GM23338 (cell line): Measurements from ENCODE around the gene FRAT2. TPM values are rescaled to one million over a fixed set of nuclear protein-coding genes. Genes with fewer than 3 reads are reported as not detected.

Experiments used
- ATAC-seq: fragments of 200-7000 bp; cut with Tn5 transposase; 3 replicates; pipeline ENCODE4 v1.9.1; 2020
- DNase-seq: peaks from one replicate; pipeline ENCODE4 v3.0.0-alpha.2; 2015; ENCODE audit warnings: low spot score
- H2AFZ ChIP-seq: fragments of 200-600 bp; sonication (generic); 2 replicates; pipeline ENCODE4 v1.8.0; 2016; ENCODE audit warnings: antibody characterized with exemption, mild to moderate bottlenecking, moderate library complexity
- H3F3A ChIP-seq: fragments of 200-600 bp; sonication (generic); replicated peaks from 2 replicates; pipeline ENCODE4 v1.8.0; 2017; ENCODE audit warnings: antibody characterized with exemption, mixed run types, low read depth
- H3K27ac ChIP-seq: fragments of 200-600 bp; sonication (generic); 2 replicates; pipeline ENCODE4 v1.6.1; 2016; ENCODE audit warnings: low read depth
- H3K27me3 ChIP-seq: fragments of 200-600 bp; sonication (generic); 2 replicates; pipeline ENCODE4 v1.8.0; 2016; ENCODE audit warnings: mild to moderate bottlenecking, mixed run types, moderate library complexity; ENCODE audit not compliant: insufficient read depth
- H3K36me3 ChIP-seq: fragments of 200-600 bp; sonication (generic); 2 replicates; pipeline ENCODE4 v1.8.0; 2016; ENCODE audit warnings: mild to moderate bottlenecking; ENCODE audit not compliant: insufficient read depth
- H3K4me1 ChIP-seq: fragments of 200-600 bp; sonication (generic); 2 replicates; pipeline ENCODE4 v1.8.0; 2016; ENCODE audit warnings: mild to moderate bottlenecking, moderate library complexity; ENCODE audit not compliant: insufficient read depth
- H3K4me2 ChIP-seq: fragments of 200-600 bp; sonication (generic); 2 replicates; pipeline ENCODE4 v1.7.1; 2017; ENCODE audit warnings: mixed run types
- H3K4me3 ChIP-seq: fragments of 200-600 bp; sonication (generic); 2 replicates; pipeline ENCODE4 v1.6.1; 2016; ENCODE audit warnings: mixed run types
- H3K79me2 ChIP-seq: fragments of 200-600 bp; sonication (generic); replicated peaks from 2 replicates; pipeline ENCODE4 v1.8.0; 2017; ENCODE audit warnings: mild to moderate bottlenecking; ENCODE audit not compliant: insufficient read depth
- H3K9me2 ChIP-seq: fragments of 200-600 bp; sonication (generic); 2 replicates; pipeline ENCODE4 v1.8.0; 2017; ENCODE audit not compliant: insufficient read depth
- H4K20me1 ChIP-seq: fragments of 200-600 bp; sonication (generic); replicated peaks from 2 replicates; pipeline ENCODE4 v1.8.0; 2017; ENCODE audit warnings: mild to moderate bottlenecking; ENCODE audit not compliant: insufficient read depth
- H3K27ac Mint-ChIP-seq: 2 replicates; pipeline ENCODE4 v1.8.0; 2020; ENCODE audit warnings: inconsistent platforms, mild to moderate bottlenecking, moderate library complexity, mixed read lengths
- H3K27me3 Mint-ChIP-seq: 3 replicates; pipeline ENCODE4 v1.8.0; 2022; ENCODE audit warnings: low read depth, mild to moderate bottlenecking, moderate library complexity, mixed read lengths, inconsistent platforms; ENCODE audit not compliant: insufficient read depth, poor library complexity
- H3K36me3 Mint-ChIP-seq: 3 replicates; pipeline ENCODE4 v1.8.0; 2021; ENCODE audit warnings: low read depth, mild to moderate bottlenecking, inconsistent platforms, moderate library complexity, mixed read lengths
- H3K4me1 Mint-ChIP-seq: 3 replicates; pipeline ENCODE4 v1.8.0; 2020; ENCODE audit warnings: mild to moderate bottlenecking, inconsistent platforms, mixed read lengths
- H3K4me3 Mint-ChIP-seq: 3 replicates; pipeline ENCODE4 v1.8.0; 2021; ENCODE audit warnings: moderate library complexity, mild to moderate bottlenecking, inconsistent platforms, mixed read lengths
- H3K9me3 Mint-ChIP-seq: 3 replicates; pipeline ENCODE4 v1.8.0; 2020; ENCODE audit warnings: moderate library complexity, mild to moderate bottlenecking, inconsistent platforms, mixed read lengths
- EZH2phosphoT487 ChIP-seq: fragments of 200-600 bp; sonication (generic); IDR thresholded peaks from one replicate; pipeline ENCODE4 v1.8.1; 2018; ENCODE audit warnings: antibody characterized with exemption; ENCODE audit not compliant: unreplicated experiment
- JUNB ChIP-seq: IDR thresholded peaks from one replicate; pipeline ENCODE4 v1.6.1; 2016; ENCODE audit warnings: antibody characterized with exemption; ENCODE audit not compliant: unreplicated experiment
- NANOG ChIP-seq: IDR thresholded peaks from 2 replicates; pipeline ENCODE4 v1.6.1; 2016; ENCODE audit warnings: antibody characterized with exemption, borderline replicate concordance
- STAT1 ChIP-seq: IDR thresholded peaks from one replicate; pipeline ENCODE4 v1.6.1; 2016; ENCODE audit warnings: antibody characterized with exemption; ENCODE audit not compliant: unreplicated experiment
- ZNF114 ChIP-seq: fragments of 250-450 bp; sonication (Bioruptor Pico); IDR thresholded peaks from 2 replicates; pipeline ENCODE4 v1.5.0; 2020; ENCODE audit warnings: mild to moderate bottlenecking, moderate library complexity
- polyA plus RNA-seq: library from polyadenylated mRNA; unstranded; fragments of >200 nt; fragmentation: Nextera tagmentation; extraction: Ambion mirVana; gene quantifications from 2 replicates; pipeline ENCODE4 v1.2.1, GENCODE V29; 2016
- total RNA-seq: library from RNA; depleted of rRNA; stranded (reverse); fragments of >200 nt; shearing (Covaris generic); gene quantifications from 2 replicates; pipeline ENCODE4 v1.2.3, GENCODE V29; 2014
- TF ChIP-seq, protein P1 (sequence below), 2 experiments: fragments of 200-600 bp in 1 of 2; sonication (generic) in 1 of 2; conservative IDR thresholded peaks; 2 replicates each; pipeline versions ENCODE4 v1.5.1 to v1.6.1; 2016 to 2017; ENCODE audit warnings: antibody characterized with exemption in 2 of 2, low read depth in 2 of 2, mild to moderate bottlenecking in 2 of 2, moderate library complexity in 1 of 2
- TF ChIP-seq, protein P2 (sequence below): fragments of 250-450 bp; sonication (Bioruptor Pico); IDR thresholded peaks from 2 replicates; pipeline ENCODE4 v1.5.0; 2020; ENCODE audit warnings: mild to moderate bottlenecking, moderate library complexity
- TF ChIP-seq, protein P3 (sequence below): IDR thresholded peaks from one replicate; pipeline ENCODE4 v1.6.1; 2018; ENCODE audit warnings: antibody characterized with exemption; ENCODE audit not compliant: unreplicated experiment

Gene FRAT2
- total and polyA plus RNA-seq, 2 experiments from 2014 or later: 24.5 to 109 TPM

DNA sequence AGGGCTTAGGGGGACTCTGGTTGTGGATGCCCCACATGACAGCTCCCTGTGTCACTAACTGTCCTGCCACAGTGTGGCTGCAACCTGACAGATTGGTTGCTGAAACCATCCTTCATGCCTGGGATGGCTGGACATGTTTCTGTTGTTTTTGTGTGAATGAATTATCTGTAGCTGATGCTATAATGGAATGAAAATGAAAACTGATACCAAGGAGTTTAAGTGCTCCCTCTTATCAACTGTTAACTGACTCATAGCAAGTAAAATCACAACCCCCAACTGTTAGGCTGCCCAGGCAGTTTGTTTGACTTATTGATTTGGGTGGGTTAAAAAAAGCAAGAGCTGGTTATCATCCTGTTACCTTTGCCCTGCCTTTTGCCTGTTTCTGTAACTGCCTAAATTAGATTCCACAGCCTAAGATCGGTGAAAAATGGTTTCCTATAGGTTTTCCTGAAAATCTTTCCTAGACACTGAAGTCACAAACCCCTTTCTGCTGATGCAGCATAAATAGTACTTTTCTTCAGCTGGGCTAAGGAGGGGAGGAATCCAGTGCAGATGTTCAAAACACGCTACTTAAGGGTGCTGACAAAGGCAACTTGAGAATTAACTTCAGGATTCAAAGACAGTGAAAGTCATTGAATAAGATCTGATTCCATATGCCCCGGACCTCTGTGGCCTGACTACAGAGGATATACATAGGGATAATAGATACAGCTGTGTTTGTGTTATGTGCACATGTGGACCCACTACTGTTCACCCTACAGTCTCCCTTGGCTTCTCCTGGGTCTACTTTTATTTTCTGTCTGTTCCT, 5.7 kb downstream of the FRAT2 start:
- 0 out of 2 replicates have a peak overlapping the region, but pooled peaks have one; percentile 83 for H3K27ac ChIP-seq
- TF ChIP-seq STAT1: no peak
- TF ChIP-seq, protein P1, sequence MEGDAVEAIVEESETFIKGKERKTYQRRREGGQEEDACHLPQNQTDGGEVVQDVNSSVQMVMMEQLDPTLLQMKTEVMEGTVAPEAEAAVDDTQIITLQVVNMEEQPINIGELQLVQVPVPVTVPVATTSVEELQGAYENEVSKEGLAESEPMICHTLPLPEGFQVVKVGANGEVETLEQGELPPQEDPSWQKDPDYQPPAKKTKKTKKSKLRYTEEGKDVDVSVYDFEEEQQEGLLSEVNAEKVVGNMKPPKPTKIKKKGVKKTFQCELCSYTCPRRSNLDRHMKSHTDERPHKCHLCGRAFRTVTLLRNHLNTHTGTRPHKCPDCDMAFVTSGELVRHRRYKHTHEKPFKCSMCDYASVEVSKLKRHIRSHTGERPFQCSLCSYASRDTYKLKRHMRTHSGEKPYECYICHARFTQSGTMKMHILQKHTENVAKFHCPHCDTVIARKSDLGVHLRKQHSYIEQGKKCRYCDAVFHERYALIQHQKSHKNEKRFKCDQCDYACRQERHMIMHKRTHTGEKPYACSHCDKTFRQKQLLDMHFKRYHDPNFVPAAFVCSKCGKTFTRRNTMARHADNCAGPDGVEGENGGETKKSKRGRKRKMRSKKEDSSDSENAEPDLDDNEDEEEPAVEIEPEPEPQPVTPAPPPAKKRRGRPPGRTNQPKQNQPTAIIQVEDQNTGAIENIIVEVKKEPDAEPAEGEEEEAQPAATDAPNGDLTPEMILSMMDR (conservative IDR thresholded peaks at IDR 0.05; ENCODE audit: low read depth in 2 of 2): no peak
- no peak for TF ChIP-seq JUNB
- TF ChIP-seq, protein P2, sequence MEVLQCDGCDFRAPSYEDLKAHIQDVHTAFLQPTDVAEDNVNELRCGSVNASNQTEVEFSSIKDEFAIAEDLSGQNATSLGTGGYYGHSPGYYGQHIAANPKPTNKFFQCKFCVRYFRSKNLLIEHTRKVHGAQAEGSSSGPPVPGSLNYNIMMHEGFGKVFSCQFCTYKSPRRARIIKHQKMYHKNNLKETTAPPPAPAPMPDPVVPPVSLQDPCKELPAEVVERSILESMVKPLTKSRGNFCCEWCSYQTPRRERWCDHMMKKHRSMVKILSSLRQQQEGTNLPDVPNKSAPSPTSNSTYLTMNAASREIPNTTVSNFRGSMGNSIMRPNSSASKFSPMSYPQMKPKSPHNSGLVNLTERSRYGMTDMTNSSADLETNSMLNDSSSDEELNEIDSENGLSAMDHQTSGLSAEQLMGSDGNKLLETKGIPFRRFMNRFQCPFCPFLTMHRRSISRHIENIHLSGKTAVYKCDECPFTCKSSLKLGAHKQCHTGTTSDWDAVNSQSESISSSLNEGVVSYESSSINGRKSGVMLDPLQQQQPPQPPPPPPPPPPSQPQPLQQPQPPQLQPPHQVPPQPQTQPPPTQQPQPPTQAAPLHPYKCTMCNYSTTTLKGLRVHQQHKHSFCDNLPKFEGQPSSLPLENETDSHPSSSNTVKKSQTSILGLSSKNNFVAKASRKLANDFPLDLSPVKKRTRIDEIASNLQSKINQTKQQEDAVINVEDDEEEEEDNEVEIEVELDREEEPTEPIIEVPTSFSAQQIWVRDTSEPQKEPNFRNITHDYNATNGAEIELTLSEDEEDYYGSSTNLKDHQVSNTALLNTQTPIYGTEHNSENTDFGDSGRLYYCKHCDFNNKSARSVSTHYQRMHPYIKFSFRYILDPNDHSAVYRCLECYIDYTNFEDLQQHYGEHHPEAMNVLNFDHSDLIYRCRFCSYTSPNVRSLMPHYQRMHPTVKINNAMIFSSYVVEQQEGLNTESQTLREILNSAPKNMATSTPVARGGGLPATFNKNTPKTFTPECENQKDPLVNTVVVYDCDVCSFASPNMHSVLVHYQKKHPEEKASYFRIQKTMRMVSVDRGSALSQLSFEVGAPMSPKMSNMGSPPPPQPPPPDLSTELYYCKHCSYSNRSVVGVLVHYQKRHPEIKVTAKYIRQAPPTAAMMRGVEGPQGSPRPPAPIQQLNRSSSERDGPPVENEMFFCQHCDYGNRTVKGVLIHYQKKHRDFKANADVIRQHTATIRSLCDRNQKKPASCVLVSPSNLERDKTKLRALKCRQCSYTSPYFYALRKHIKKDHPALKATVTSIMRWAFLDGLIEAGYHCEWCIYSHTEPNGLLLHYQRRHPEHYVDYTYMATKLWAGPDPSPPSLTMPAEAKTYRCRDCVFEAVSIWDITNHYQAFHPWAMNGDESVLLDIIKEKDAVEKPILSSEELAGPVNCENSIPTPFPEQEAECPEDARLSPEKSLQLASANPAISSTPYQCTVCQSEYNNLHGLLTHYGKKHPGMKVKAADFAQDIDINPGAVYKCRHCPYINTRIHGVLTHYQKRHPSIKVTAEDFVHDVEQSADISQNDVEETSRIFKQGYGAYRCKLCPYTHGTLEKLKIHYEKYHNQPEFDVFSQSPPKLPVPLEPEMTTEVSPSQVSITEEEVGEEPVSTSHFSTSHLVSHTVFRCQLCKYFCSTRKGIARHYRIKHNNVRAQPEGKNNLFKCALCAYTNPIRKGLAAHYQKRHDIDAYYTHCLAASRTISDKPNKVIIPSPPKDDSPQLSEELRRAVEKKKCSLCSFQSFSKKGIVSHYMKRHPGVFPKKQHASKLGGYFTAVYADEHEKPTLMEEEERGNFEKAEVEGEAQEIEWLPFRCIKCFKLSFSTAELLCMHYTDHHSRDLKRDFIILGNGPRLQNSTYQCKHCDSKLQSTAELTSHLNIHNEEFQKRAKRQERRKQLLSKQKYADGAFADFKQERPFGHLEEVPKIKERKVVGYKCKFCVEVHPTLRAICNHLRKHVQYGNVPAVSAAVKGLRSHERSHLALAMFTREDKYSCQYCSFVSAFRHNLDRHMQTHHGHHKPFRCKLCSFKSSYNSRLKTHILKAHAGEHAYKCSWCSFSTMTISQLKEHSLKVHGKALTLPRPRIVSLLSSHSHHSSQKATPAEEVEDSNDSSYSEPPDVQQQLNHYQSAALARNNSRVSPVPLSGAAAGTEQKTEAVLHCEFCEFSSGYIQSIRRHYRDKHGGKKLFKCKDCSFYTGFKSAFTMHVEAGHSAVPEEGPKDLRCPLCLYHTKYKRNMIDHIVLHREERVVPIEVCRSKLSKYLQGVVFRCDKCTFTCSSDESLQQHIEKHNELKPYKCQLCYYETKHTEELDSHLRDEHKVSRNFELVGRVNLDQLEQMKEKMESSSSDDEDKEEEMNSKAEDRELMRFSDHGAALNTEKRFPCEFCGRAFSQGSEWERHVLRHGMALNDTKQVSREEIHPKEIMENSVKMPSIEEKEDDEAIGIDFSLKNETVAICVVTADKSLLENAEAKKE (CRISPR knock-in tag): no peak
- TF ChIP-seq, protein P3, sequence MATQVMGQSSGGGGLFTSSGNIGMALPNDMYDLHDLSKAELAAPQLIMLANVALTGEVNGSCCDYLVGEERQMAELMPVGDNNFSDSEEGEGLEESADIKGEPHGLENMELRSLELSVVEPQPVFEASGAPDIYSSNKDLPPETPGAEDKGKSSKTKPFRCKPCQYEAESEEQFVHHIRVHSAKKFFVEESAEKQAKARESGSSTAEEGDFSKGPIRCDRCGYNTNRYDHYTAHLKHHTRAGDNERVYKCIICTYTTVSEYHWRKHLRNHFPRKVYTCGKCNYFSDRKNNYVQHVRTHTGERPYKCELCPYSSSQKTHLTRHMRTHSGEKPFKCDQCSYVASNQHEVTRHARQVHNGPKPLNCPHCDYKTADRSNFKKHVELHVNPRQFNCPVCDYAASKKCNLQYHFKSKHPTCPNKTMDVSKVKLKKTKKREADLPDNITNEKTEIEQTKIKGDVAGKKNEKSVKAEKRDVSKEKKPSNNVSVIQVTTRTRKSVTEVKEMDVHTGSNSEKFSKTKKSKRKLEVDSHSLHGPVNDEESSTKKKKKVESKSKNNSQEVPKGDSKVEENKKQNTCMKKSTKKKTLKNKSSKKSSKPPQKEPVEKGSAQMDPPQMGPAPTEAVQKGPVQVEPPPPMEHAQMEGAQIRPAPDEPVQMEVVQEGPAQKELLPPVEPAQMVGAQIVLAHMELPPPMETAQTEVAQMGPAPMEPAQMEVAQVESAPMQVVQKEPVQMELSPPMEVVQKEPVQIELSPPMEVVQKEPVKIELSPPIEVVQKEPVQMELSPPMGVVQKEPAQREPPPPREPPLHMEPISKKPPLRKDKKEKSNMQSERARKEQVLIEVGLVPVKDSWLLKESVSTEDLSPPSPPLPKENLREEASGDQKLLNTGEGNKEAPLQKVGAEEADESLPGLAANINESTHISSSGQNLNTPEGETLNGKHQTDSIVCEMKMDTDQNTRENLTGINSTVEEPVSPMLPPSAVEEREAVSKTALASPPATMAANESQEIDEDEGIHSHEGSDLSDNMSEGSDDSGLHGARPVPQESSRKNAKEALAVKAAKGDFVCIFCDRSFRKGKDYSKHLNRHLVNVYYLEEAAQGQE: no peak
- no peak for TF ChIP-seq EZH2phosphoT487
- TF ChIP-seq ZNF114 (CRISPR knock-in tag): no peak
- TF ChIP-seq NANOG: no peak
- no peak overlapping the region for H3K4me3 ChIP-seq
- no peak overlapping the region; the same call in 2 of the 3 replicates for H3K4me3 Mint-ChIP-seq
- H3K27me3 ChIP-seq: no peaks in the 10 kb centered on the region
- peaks cover 14% of the 10 kb centered on the region for H3K27me3 Mint-ChIP-seq
- H3K4me2 ChIP-seq: no peak overlapping the region
- H3K79me2 ChIP-seq: peaks cover 54% of the 10 kb centered on the region
- H3F3A ChIP-seq: peaks cover 25% of the 10 kb centered on the region
- peaks cover 31% of the 10 kb centered on the region for H4K20me1 ChIP-seq
- H2AFZ ChIP-seq: no peak overlapping the region
- H3K4me1 Mint-ChIP-seq: peaks cover 38% of the 10 kb centered on the region
- DNase-seq (no peak), ATAC-seq (no peak)
- peaks cover 51% of the 10 kb centered on the region for H3K4me1 ChIP-seq
- H3K27ac Mint-ChIP-seq: no peak overlapping the region
- no peaks in the 10 kb centered on the region for H3K36me3 ChIP-seq
- H3K36me3 Mint-ChIP-seq: peaks cover 41% of the 10 kb centered on the region
- H3K9me2 ChIP-seq: no peaks in the 10 kb centered on the region
- no peaks in the 10 kb centered on the region for H3K9me3 Mint-ChIP-seq
